BE2C (cell line): ENCODE measurements around the gene ZPBP.

Experiments
- DNase-seq: peaks from one replicate; pipeline ENCODE4 v3.0.0-alpha.2; 2020
- H3K27me3 ChIP-seq: fragments of 250-450 bp; sonication (Bioruptor Pico); 2 replicates; pipeline ENCODE4 v1.5.1; 2020; ENCODE audit warnings: mild to moderate bottlenecking
- H3K36me3 ChIP-seq: fragments of 250-450 bp; sonication (Bioruptor Pico); 2 replicates; pipeline ENCODE4 v1.5.1; 2020; ENCODE audit warnings: mild to moderate bottlenecking
- H3K4me1 ChIP-seq: fragments of 250-450 bp; sonication (Bioruptor Pico); 2 replicates; pipeline ENCODE4 v1.5.1; 2020
- H3K4me3 ChIP-seq: 2 replicates; pipeline ENCODE4 v1.5.1; 2011; ENCODE audit warnings: low read depth, low read length
- H3K9me3 ChIP-seq: fragments of 250-450 bp; sonication (Bioruptor Pico); 2 replicates; pipeline ENCODE4 v1.5.1; 2020
- CTCF ChIP-seq: IDR thresholded peaks from 2 replicates; pipeline ENCODE4 v1.5.1; 2012; ENCODE audit warnings: mild to moderate bottlenecking, low read depth, low read length

The ZPBP gene

GRCh38 chr7:50022451-50022850 is 70.6 kb downstream of the ZPBP start:
- Histone ChIP-seq H3K27me3 (no peaks in the 10 kb centered on the region), H3K36me3 (no peaks in the 10 kb centered on the region), H3K9me3 (no peaks in the 10 kb centered on the region), H3K4me3 (no peak overlapping the region), H3K4me1 (no peaks in the 10 kb centered on the region)
- no peak for DNase-seq
- TF ChIP-seq CTCF: no peak

- Histone ChIP-seq H3K4me1 (no peaks in the 10 kb centered on the region), H3K9me3 (no peaks in the 10 kb centered on the region), H3K4me3 (no peak overlapping the region), H3K27me3 (no peaks in the 10 kb centered on the region), H3K36me3 (no peaks in the 10 kb centered on the region)
- no peak for DNase-seq
- no peak for TF ChIP-seq CTCF
Measured at GRCh38 chr7:49995681-49996080, 97.4 kb downstream of the ZPBP start.

- Histone ChIP-seq H3K4me3 (no peak overlapping the region), H3K27me3 (no peaks in the 10 kb centered on the region), H3K36me3 (no peaks in the 10 kb centered on the region), H3K4me1 (no peaks in the 10 kb centered on the region), H3K9me3 (no peaks in the 10 kb centered on the region)
- no peak for TF ChIP-seq CTCF
- no peak for DNase-seq
Measured at GRCh38 chr7:49986191-49986590, 106.9 kb downstream of the ZPBP start.

GRCh38 chr7:49980465-49980864 is 112.6 kb downstream of the ZPBP start:
- H3K4me1 ChIP-seq: no peaks in the 10 kb centered on the region
- no peaks in the 10 kb centered on the region for H3K36me3 ChIP-seq
- no peak for DNase-seq
- H3K9me3 ChIP-seq: no peaks in the 10 kb centered on the region
- TF ChIP-seq CTCF: no peak
- no peak overlapping the region for H3K4me3 ChIP-seq
- no peaks in the 10 kb centered on the region for H3K27me3 ChIP-seq

- Histone ChIP-seq H3K36me3 (no peaks in the 10 kb centered on the region), H3K4me3 (no peak overlapping the region), H3K27me3 (no peaks in the 10 kb centered on the region), H3K9me3 (no peaks in the 10 kb centered on the region), H3K4me1 (no peaks in the 10 kb centered on the region)
- no peak for TF ChIP-seq CTCF
- no peak for DNase-seq
Measured at GRCh38 chr7:49976238-49976637, 116.8 kb downstream of the ZPBP start.

- Histone ChIP-seq H3K27me3 (no peaks in the 10 kb centered on the region), H3K4me3 (no peak overlapping the region), H3K9me3 (no peaks in the 10 kb centered on the region), H3K36me3 (no peaks in the 10 kb centered on the region), H3K4me1 (no peaks in the 10 kb centered on the region)
- no peak for DNase-seq
- no peak for TF ChIP-seq CTCF
Measured at GRCh38 chr7:49974035-49974434, 119.0 kb downstream of the ZPBP start.
